IPS-18c (cell line): Measurements from ENCODE around the gene RASGEF1C.
"Not testable (repeated sequence)": the region's sequence is repeated elsewhere in the genome, so short reads cannot be mapped to it uniquely, and the experiment has no call there.

Source experiments
- H3K4me3 ChIP-seq: 2 replicates; pipeline ENCODE4 v1.7.0; 2013; ENCODE audit warnings: low read depth, mild to moderate bottlenecking, low read length, moderate library complexity; ENCODE audit not compliant: insufficient read depth
- H3K9me3 ChIP-seq: one replicate; pipeline ENCODE4 v1.6.1; 2013; ENCODE audit warnings: mild to moderate bottlenecking, low read length, moderate library complexity; ENCODE audit not compliant: control insufficient read depth, insufficient read depth

Gene RASGEF1C

DNA sequence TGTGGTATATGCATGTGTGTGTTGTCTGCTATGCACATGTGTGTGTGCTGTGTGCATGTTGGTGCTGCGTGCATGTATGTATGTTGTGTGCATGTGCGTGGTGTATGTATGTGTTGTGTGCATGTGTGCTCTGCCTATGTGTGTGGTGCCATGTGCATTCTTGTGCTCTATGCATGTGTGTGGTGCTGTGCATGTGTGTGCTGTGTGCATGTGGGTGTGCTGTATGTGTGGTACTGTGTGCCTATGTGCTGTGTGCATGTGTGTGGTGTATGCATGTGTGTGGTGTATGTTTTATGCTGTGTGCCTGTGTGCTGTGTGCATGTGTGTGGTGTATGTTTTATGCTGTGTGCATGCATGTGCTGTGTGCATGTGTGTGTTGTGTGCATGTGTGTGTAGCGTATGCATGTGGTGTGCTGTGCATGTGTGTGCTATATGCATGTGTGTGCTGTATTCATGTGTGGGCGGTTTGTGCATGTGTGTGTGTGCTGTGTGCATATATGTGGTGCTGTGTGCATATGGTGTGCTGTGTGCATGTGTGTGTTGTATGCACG lies 4.7 kb upstream of the RASGEF1C start:
- Histone ChIP-seq H3K9me3 (peaks cover 2% of the 10 kb centered on the region), H3K4me3 (peak overlapping the region; percentile 5; the same call in 1 of the 2 replicates)

DNA sequence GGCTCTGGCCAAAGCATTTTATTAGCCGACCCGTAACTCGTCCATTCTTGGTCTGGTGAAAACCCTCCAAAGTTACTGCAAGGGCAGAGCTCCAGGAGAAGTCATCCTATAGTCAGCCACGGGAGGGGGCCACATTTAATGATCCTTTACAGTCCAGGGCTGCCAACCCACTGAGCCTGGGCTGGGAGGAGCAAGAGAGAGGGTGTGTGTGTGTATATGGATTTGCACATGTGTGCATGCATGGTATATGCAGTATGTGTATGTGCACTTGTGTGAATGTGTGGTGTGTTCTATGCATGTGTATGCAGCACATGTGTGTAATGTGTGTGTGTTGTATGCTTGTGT lies 4.2 kb upstream of the RASGEF1C start:
- no peak overlapping the region for H3K4me3 ChIP-seq
- H3K9me3 ChIP-seq, result peaks cover 4% of the 10 kb centered on the region

DNA sequence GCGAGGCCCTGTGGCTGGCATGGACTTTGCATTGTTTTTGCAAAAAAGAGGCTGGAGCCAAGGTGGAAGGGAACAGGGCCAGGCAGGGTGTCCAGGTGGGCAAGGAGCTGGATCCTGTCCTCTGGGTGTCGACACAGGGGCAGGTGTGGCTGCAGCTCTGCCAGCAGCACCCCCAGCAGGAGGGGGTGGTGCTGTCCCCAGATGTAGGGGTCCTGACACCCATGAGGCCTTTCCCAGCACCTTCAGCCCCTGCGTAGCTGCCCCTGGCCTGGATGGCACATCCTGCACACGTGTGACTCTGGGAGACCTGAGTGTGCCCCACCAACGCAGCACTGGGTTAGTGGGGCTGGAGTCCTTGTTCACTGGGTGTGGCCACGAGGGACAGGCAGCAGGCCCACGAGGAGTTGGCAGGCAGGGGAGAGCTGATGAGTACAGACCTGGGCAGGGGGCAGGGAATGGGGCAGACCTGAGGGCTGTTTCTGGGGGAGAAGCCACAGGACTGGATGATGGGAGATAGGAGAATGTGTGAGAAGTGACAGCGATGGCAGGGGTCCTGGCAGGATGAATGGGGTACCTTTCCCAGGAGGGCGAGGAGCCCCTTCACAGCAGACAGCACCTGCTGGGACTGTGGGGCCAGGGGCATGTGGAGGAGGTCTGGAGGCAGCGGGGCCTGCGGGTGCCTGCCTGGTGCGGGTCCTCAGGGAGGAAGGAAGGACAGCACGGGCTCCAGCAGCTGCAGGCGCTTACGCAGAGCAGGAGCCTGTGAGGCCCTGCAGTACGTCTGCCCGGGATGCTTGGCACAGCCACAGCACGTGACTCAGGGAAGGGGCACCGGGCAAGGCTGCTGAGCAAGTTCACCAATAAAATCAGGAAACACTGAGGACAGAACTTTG lies 3.6 kb upstream of the RASGEF1C start:
- Histone ChIP-seq H3K4me3 (no peak overlapping the region), H3K9me3 (peaks cover 4% of the 10 kb centered on the region)

DNA sequence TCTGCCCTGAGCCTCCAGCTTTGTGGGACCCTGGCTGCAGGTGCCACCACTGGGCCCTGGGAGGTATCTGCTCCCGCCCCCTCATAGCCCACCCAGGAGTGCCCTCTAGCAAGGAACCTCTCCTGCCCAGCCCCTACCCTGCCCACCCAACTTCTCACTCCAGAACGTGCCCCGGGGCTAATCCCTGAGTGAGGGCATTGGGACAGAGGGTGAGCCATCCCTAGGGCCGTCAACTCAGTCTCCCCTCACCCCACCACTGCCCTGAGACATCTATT lies 2.7 kb upstream of the RASGEF1C start:
- no peak overlapping the region for H3K4me3 ChIP-seq

DNA sequence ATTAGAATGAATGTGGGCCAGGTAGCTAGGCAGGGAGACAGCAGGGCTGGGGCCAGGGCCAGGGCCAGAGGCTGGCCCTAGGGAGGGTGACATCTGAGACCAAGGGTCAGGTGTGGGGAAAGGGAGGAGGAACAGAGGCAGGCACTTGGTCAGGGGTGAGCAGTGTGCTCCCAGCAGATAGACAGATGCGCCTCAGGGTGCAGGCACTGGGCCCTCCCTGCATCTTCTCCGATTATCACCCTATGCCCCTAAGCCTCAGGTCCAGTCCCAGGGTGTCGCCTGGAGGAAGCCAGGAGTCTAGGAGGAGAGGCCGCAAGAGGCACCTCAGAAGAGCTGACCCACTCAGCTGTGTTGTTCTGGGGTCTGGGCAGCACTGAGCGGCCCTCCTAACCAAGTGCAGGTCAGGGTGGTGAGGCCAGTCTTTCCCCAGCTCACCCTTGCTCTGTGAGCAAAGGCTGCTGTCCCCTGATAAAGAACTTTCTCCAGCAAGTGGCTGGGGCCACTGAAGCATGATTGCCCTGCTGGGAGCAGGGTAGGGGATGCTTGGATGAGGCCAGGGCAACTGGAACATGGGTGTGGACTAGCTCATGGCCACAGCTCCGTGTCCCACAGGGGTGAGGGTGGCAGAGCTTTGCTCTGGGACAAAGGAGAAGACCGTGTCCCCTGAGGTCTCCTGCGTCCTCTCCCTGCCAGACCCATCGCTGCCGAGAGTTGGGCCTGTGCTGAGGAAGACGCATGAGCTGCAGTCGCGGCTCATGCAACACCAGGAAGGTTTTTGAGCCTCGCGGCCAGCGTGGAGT lies 2.1 kb upstream of the RASGEF1C start:
- Histone ChIP-seq H3K9me3 (peaks cover 4% of the 10 kb centered on the region), H3K4me3 (no peak overlapping the region)

More for the DNA sequence above, 2.7 kb upstream of the RASGEF1C start:
- H3K9me3 ChIP-seq, result peaks cover 4% of the 10 kb centered on the region

DNA sequence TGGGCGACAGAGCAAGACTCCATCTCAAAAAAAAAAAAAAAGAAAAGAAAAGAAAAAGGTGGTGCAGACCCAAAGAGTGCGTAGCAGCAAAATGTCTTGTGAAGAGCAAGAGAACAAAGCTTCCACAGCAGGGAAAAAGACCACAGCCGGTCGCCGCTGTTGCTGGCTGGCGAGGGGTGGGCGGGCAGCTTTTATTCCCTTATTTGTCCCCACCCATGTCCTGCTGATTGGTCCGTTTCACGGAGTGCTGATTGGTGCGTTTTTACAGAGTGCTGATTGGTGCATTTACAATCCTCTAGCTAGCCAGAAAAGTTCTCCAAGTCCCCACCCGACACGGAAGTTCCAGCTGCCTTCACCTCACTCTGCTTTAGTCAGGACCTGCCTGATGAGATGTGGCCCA lies 1.1 kb upstream of the RASGEF1C start:
- H3K4me3 ChIP-seq, H3K9me3 ChIP-seq: not testable (repeated sequence)

DNA sequence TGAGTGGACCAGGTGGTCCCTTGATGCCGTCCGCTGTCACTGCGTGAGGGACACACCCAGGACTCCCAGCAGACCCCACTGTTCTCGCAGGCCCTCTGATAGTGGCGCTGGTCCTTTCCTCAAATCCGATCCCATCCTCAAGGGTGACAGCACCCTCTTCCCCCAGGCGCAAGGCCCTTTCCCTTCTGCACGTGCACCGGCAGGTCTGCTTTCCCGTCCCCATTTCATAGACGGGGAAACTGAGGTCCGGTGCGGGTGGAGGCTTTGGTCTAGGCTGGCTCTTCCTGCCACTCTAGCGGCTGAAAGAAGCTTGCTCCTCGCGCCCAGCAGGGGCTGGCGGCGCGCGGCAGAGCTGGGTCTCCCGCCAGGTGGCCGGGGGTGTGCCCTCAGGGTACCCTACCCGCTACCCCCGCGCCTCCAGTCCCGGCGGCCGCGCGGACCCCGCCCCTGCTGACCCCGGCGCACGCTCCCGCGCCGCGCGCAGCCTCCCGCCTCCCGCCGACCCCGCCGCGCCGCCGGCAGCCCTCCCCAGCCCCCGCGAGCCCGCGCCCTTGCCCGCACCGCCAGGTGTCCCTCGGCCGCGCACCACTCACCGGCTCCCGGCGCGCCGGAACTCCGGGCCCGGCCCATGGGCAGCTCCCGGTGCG lies 453 bp downstream of the RASGEF1C start:
- peak overlapping the region; percentile 43; the same call in 1 of the 2 replicates for H3K4me3 ChIP-seq
- peaks cover 2% of the 10 kb centered on the region for H3K9me3 ChIP-seq

DNA sequence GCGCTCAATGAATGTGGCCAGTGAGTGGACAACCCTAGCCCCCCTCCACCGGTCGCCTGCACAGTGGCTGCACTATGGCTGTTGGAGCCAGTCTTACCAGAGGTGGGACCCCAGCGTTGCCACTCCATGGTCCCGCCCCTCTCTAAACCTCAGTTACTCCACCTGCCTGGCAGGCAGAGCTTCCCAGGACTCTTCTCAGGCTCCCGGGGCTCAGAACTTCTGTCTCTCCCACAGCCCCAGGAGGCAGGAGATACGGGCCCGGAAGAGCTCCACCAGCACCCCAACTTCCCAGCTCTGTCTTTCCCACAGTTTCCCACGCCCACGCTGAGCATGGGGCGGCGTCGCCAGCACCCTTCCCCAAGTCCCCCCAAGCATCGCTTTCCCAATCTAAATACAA lies 975 bp downstream of the RASGEF1C start:
- Histone ChIP-seq H3K9me3 (peaks cover 2% of the 10 kb centered on the region), H3K4me3 (peak overlapping the region; percentile 43; the same call in 1 of the 2 replicates)

DNA sequence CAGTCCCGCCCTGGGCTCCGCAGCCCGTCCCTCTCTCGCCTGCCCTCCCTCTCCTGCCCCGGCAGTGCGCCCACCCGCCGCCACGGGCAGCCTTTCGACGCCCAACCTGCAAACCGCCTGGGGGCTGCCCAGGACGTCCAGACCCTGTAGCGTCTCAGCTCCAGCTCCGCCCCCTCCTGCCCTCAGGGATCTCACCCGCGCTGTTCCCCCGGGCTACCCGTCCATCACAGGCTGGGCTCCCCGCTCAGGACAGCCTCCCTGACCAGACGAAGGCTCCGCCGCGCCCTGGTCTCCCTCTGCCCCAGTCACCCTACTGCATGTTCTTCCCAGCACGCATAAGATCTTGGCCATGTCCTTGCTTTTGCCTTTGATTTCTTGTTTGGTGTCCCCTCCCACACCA lies 1.4 kb downstream of the RASGEF1C start:
- H3K9me3 ChIP-seq, result peaks cover 2% of the 10 kb centered on the region
- H3K4me3 ChIP-seq, result no peak overlapping the region; the same call in 1 of the 2 replicates

DNA sequence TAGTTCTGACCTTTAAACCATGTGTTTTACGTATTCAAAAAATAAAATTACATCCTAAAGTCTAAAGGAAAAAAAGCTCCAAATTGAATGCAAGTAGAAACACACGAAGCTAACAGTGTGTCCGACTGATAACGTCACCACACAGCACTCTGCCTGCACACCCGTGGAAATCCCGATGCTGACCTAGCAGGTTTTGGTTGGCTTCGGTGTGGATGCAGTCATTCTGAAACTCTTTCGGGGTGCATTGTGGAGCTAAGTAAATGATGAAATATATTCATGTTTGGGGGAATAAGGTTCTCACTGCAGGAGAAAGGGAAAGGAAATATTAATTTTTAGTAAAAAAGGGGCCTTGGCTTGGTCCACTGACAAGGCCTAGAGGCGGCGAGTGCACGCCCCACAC lies 2.0 kb downstream of the RASGEF1C start:
- H3K4me3 ChIP-seq, result no peak overlapping the region
- H3K9me3 ChIP-seq, result peaks cover 2% of the 10 kb centered on the region

DNA sequence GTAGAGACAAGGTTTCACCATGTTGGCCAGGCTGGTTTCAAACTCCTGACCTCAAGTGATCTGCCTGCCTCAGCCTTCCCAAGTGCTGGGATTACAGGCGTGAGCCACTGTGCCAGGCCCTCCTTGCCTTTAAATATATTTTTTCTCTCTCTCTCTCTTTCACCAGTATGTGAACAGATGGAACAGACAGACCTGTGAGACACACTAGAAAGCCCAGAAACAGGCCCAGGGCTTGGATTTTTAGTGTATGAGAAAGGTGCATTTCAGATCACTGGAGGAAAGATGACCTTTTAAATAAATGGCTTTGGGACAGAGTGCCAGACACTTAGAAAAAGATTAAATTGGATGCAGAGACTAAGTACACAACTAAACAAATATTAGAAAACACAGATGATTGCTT lies 3.1 kb downstream of the RASGEF1C start:
- peaks cover 2% of the 10 kb centered on the region for H3K9me3 ChIP-seq
- H3K4me3 ChIP-seq, result no peak overlapping the region

DNA sequence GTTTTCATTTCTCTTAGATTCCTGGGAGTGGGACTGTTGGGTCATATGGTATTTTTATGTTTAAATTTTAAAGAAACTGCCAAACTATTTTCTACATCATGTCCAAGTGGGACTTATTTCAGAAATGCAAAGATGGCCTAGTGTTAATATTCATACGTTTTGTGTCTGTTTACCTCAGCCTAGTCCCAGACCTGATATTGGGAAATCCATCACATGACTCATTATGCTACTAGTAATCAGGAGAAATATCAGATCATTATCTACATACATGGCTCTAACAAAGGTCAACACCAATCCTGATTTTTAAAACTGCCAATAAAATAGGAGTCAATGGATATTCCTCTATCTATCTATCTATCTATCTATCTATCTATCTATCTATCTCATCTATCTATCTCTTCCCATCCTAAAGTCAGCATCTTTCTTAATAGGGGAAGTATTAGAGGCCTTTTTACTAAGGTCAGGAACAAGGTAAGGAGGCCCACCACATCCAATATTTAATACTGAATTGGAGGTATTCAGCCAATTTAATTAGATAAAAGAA lies 4.7 kb downstream of the RASGEF1C start:
- Histone ChIP-seq H3K9me3 (peaks cover 2% of the 10 kb centered on the region), H3K4me3 (no peak overlapping the region)

DNA sequence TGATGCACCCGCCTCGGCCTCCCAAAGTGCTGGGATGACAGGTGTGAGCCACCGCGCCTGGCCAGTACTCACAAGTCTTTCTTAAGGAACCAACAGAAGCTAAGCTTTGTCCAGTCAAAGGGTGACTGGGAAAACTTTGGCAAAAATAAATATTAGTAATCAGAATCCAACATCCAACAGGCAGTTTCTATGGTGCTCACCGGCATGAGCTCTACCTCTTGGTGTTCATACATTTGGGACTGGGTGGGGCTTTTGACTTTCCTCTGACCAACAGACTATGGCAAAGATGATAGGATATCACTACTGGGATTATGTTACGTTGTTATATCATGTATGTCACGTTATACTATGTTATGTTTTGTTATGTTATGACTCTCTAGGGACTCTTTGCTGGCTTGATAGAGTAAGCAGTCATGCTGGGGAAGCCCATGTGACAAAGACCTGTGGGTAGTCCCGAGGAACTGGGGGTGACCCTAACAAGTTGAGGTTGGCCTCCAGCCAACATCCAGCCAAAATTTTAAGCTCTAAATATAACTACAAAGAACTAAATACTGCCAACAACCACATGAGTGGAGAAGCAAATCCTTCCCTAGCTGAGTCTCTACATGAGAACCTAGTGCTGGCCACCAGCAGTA lies 6.0 kb downstream of the RASGEF1C start:
- no peaks in the 10 kb centered on the region for H3K9me3 ChIP-seq
- no peak overlapping the region for H3K4me3 ChIP-seq

DNA sequence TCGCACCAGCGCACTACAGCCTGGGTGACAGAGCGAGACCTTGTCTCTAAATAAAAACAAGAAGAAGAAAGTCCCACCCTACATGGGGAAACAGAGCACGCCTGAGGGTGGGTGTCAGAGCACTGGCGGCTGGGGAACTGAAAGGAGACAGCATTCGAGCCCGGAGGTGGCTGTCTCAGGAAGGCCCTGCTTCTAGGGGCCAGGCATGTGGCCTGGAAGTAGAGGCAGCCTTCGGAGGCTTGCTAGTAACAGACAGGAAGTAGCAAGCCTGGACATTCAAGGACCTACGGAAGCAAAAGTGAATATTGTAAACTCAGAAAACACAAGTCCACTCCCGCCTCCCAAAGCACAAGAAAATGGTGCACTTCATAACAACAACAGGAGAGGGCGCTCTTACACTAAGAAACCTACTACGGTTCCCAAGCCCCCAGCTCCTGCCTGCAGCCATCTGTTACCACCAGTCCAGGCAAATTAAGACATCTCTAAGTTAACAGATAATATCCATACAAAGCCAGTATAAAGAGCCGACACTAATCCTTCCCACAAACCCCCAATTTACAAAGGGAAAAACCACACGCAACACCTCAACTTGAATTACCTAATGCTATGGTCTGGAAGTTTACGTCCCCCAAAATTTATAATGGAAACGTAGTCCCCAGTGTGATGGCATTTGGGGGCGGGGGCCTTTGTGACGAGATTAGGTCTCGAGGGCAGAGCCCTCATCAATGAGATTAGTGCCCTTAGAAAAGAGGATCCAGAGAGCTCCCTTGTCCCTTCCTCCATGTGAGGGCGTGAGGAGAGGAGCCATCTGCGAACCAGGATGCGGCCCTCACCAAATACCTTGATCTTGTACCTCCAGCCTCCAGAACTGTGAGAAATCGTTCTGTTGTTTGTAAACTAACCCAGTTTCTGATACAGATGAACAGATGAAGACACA lies 7.7 kb downstream of the RASGEF1C start:
- Histone ChIP-seq H3K4me3 (no peak overlapping the region), H3K9me3 (no peaks in the 10 kb centered on the region)

DNA sequence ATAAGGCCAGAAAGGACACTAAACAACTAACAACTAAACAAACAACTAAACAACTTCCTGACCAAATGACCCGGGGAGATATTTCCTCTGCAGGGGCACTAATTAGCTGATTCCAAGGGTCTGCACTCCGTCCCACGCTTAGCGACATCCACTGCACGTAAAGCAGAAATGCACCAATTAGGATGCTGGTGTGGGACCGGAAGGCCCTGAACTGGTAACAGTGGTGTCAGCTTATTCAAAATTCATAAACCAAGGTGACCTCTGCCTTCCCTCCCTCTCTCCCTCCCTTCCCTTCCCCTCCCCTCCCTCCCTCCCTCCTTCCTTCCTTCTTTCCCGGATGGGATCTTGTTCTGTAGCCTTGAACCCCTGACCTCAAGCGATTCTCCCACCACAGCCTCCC lies 9.6 kb downstream of the RASGEF1C start:
- Histone ChIP-seq H3K9me3 (no peaks in the 10 kb centered on the region), H3K4me3 (no peak overlapping the region)

DNA sequence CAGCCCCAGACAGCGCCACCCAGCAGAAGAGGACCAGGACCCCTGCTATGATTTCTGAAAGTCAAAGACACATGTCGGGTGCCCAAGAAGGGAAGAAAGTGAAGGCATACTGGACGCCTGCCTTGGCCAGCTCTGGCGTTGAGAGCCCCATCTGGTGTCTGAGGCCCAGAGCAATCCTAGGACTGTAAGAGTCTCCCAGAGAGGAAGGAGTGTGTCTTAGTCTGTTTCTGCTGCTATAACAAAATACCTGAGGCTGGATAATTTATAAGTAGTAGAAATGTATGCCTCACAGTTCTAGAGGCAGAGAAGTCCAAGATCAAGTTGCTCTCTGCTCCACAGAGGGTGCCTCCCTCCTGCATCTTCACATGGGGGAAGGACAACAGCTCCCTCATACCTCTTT lies 10.8 kb downstream of the RASGEF1C start:
- Histone ChIP-seq H3K4me3 (no peak overlapping the region), H3K9me3 (no peaks in the 10 kb centered on the region)
